Measurements from ENCODE around the gene WNT3. TPM values are rescaled to one million over a fixed set of nuclear protein-coding genes. Genes with fewer than 3 reads are reported as not detected.

The WNT3 gene
- polyA plus RNA-seq, 2 of the 4 experiments (the other 2 are of a cell fraction), result 8.3 to 10.8 TPM

DNA sequence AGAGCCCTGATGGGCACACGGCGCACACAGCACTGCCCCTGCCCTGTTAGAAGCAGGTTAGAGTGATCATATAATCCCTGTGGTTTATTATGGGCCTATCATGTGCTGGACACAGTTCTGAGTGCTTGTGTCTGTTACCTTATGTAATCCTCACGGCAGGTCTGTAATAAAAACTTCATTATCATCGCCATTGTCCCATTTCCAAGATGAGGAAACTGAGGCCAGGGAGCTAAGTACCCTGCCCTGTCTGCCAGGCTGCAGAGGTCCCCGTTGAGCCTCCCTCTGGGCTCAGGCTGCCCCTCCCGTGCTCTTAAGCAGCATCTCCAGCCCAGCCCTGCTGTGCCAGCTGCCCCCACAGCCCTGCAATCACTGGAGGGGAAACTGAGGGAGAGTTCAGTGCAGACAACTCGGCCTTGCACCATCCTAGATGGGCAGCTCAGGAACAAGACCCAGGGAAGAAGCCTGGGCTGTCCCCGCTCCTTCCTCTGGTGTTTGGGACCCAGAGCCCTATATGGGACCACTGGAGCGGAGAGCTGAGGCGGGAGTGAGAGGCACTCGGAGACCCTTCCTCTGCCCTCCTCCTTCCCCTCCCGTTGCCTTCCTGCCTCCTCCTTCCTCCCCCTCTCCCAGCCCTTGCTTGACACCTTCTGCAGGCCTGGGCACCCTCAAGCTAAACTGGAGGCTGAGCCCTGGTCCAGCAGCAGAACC lies 42.0 kb downstream of the WNT3 start:
- no peak overlapping the region for H3K27ac ChIP-seq
- peaks cover 14% of the 10 kb centered on the region; the same call in 2 of the 3 replicates for H3K4me1 ChIP-seq
- CTCF ChIA-PET, result interaction anchor here (1.5 to 3.7 kb wide), 8 partner anchors 9 to 163 kb away, joined by 3 to 14 read pairs (median 6); no protein-coding TSS in a partner anchor
- no peak overlapping the region for H3K4me3 ChIP-seq
- DNase-seq (ENCODE audit: low read depth in 1 of 2, low spot score in 1 of 2), result no peak
- POLR2A ChIA-PET, result no interaction called here
- ATAC-seq, result no peak
- no peak overlapping the region for H3K4me2 ChIP-seq
- TF ChIP-seq EHMT2 (IDR thresholded peaks at IDR 0.05; ENCODE audit: low read depth) (no peak), KDM1A (IDR thresholded peaks at IDR 0.05; ENCODE audit: low read depth) (0 out of 2 replicates have a peak, but pooled peaks have one; percentile 31)
- 72% methylated on average over 12 of the region's 12 CpGs for WGBS (ENCODE audit: missing lambda C conversion rate)
- no peak for FAIRE-seq
- H3K9me3 ChIP-seq, result no peaks in the 10 kb centered on the region

DNA sequence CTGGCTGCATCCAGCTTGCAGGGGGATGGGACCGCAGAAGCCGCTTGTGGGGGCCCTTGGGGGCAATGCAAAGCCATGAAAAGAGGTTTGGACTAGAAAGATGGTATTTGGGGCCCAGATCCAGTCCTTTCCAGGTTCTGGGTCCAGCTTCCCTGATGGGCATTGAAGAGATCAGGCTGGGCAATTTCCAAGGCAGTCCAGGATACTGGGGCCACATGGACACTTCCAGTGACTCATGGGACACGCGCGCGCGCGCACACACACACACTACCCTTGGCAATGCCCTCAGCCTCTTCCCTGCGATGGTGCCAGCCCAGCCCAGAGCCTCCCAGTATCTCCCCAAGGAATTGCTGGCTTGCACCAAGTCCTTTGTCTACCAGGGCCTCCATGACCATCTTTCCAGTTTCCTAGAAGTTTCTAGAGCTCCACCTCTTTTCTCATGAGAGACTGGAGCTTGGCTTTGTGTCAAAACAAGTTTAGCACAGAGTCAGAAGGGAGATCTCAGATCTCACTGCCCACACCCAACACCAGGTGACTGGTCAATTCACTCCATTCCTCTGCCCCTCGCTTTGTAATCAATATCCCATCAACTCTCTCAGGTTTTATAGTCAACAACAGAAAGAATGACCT lies 44.3 kb downstream of the WNT3 start:
- ATAC-seq (no peak), DNase-seq (ENCODE audit: low read depth in 1 of 2, low spot score in 1 of 2) (peak in 1 of 2 experiments; percentile 47), FAIRE-seq (no peak)
- H3K4me2 ChIP-seq, result no peak overlapping the region
- ChIA-PET POLR2A (no interaction called here), CTCF (interaction anchor here (1.1 to 2.6 kb wide), 11 partner anchors 8 to 68 kb away, joined by 3 to 15 read pairs (median 3); no protein-coding TSS in a partner anchor)
- H3K4me1 ChIP-seq, result peaks cover 28% of the 10 kb centered on the region
- H3K9me3 ChIP-seq, result no peaks in the 10 kb centered on the region
- peak overlapping the region in 1 of 2 experiments; percentile 8; a peak in 1 of 6 replicates for H3K27ac ChIP-seq
- no peak overlapping the region for H3K4me3 ChIP-seq
- WGBS (ENCODE audit: missing lambda C conversion rate), result 95% methylated on average over 10 of the region's 10 CpGs
- TF ChIP-seq FOSL2 (IDR thresholded peaks at IDR 0.05) (no peak), FOSL2 (CRISPR knock-in tag; IDR thresholded peaks at IDR 0.05) (peak; percentile 59), MAX (IDR thresholded peaks at IDR 0.05) (no peak)

DNA sequence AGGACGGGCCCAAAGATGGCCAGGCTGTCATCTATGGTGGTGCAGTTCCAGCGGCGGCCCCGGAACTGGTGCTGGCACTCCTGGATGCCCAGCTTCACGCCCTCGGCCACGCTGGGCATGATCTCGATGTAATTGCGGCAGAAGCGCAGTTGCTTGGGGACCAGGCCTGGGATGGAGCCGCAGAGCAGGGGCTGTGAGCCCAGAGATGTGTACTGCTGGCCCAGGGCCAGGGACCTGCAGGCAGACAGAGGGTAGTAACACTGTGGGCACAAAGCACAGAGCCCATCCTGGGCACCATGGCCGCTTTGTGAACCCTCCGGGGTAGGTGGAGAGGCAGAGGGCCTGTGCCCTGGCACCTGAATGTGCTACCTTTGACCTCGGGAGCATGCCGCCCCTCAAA lies 44.8 kb downstream of the WNT3 start:
- Histone ChIP-seq H3K4me2 (no peak overlapping the region), H3K4me1 (peaks cover 28% of the 10 kb centered on the region), H3K9me3 (no peaks in the 10 kb centered on the region), H3K4me3 (no peak overlapping the region), H3K27ac (peak overlapping the region in 1 of 2 experiments; percentile 8; a peak in 1 of 6 replicates)
- no peak for FAIRE-seq
- WGBS (ENCODE audit: missing lambda C conversion rate), result 97% methylated on average over 10 of the region's 15 CpGs
- POLR2A ChIA-PET, result no interaction called here
- no peak for ATAC-seq
- CTCF ChIA-PET, result interaction anchor here (0.6 to 2.6 kb wide), 8 partner anchors 8 to 168 kb away, joined by 3 to 15 read pairs (median 3); no protein-coding TSS in a partner anchor
- TF ChIP-seq ZC3H11A (IDR thresholded peaks at IDR 0.05) (no peak), NPAS2 (CRISPR knock-in tag; IDR thresholded peaks at IDR 0.05; ENCODE audit: borderline replicate concordance) (no peak), HOXB5 (CRISPR knock-in tag; IDR thresholded peaks at IDR 0.05) (no peak), JUNB (IDR thresholded peaks at IDR 0.05) (no peak), EHMT2 (IDR thresholded peaks at IDR 0.05; ENCODE audit: low read depth) (no peak), FOXS1 (CRISPR knock-in tag; IDR thresholded peaks at IDR 0.05) (no peak), MAFK (IDR thresholded peaks at IDR 0.05; ENCODE audit: partially characterized antibody) (no peak), CBX8 (IDR thresholded peaks at IDR 0.05) (no peak), MAX (IDR thresholded peaks at IDR 0.05) (no peak), FOSB (CRISPR knock-in tag; IDR thresholded peaks at IDR 0.05) (no peak), POLR2A (IDR thresholded peaks at IDR 0.05; ENCODE audit: low read length) (no peak), CHD2 (IDR thresholded peaks at IDR 0.05; ENCODE audit: low read length, partially characterized antibody) (no peak), HOXA7 (CRISPR knock-in tag; IDR thresholded peaks at IDR 0.05) (no peak), ZSCAN20 (CRISPR knock-in tag; IDR thresholded peaks at IDR 0.05) (no peak)
- TF ChIP-seq, protein P1, sequence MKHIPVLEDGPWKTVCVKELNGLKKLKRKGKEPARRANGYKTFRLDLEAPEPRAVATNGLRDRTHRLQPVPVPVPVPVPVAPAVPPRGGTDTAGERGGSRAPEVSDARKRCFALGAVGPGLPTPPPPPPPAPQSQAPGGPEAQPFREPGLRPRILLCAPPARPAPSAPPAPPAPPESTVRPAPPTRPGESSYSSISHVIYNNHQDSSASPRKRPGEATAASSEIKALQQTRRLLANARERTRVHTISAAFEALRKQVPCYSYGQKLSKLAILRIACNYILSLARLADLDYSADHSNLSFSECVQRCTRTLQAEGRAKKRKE (CRISPR knock-in tag; IDR thresholded peaks at IDR 0.05; ENCODE audit: low read depth), result no peak
- no peak for DNase-seq (ENCODE audit: low read depth in 1 of 2, low spot score in 1 of 2)

DNA sequence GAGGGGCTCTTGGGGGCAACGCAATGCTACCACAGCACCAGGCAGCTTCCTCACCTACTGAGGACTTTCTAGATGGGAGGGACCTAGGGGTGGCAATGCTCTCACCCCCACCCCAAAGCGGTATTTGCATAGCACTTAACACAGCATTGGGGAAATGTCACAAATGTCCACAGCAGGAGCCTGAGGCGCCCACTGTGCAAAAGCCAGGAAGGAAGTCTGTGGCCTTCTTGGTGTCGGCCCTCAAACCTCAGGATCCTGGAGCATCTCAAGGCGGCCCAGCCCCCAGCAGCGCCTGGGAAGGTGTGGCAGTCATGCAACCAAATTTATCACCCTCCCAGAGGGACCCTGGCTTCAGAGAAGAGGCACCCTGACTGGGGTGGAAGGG lies 45.3 kb downstream of the WNT3 start:
- ChIA-PET CTCF (interaction anchor here (0.6 to 2.3 kb wide), 5 partner anchors 8 to 168 kb away, joined by 3 to 8 read pairs (median 3); no protein-coding TSS in a partner anchor), POLR2A (no interaction called here)
- Histone ChIP-seq H3K27ac (peak overlapping the region in 1 of 2 experiments; percentile 94; a peak in 2 of 6 replicates), H3K4me2 (no peak overlapping the region), H3K4me1 (peaks cover 28% of the 10 kb centered on the region), H3K9me3 (no peaks in the 10 kb centered on the region), H3K4me3 (no peak overlapping the region)
- WGBS (ENCODE audit: missing lambda C conversion rate), result 91% methylated on average over 6 of the region's 6 CpGs
- TF ChIP-seq, protein P2, sequence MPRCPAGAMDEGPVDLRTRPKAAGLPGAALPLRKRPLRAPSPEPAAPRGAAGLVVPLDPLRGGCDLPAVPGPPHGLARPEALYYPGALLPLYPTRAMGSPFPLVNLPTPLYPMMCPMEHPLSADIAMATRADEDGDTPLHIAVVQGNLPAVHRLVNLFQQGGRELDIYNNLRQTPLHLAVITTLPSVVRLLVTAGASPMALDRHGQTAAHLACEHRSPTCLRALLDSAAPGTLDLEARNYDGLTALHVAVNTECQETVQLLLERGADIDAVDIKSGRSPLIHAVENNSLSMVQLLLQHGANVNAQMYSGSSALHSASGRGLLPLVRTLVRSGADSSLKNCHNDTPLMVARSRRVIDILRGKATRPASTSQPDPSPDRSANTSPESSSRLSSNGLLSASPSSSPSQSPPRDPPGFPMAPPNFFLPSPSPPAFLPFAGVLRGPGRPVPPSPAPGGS (IDR thresholded peaks at IDR 0.05), result no peak
- TF ChIP-seq RAD21 (conservative IDR thresholded peaks at IDR 0.05 in 1 of 2, IDR thresholded peaks at IDR 0.05 in 1 of 2), result no peak
- TF ChIP-seq, protein P3, sequence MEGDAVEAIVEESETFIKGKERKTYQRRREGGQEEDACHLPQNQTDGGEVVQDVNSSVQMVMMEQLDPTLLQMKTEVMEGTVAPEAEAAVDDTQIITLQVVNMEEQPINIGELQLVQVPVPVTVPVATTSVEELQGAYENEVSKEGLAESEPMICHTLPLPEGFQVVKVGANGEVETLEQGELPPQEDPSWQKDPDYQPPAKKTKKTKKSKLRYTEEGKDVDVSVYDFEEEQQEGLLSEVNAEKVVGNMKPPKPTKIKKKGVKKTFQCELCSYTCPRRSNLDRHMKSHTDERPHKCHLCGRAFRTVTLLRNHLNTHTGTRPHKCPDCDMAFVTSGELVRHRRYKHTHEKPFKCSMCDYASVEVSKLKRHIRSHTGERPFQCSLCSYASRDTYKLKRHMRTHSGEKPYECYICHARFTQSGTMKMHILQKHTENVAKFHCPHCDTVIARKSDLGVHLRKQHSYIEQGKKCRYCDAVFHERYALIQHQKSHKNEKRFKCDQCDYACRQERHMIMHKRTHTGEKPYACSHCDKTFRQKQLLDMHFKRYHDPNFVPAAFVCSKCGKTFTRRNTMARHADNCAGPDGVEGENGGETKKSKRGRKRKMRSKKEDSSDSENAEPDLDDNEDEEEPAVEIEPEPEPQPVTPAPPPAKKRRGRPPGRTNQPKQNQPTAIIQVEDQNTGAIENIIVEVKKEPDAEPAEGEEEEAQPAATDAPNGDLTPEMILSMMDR (IDR thresholded peaks at IDR 0.05), result no peak
- TF ChIP-seq KDM5A (IDR thresholded peaks at IDR 0.05), result no peak
- ATAC-seq, result no peak
- FAIRE-seq, result no peak
- no peak for DNase-seq (ENCODE audit: low read depth in 1 of 2, low spot score in 1 of 2)

Data from A549 (cell line).